Neutrophil (primary cell): ENCODE measurements around the gene TRMT1.

Source experiments
- H3K27ac ChIP-seq: fragments of 200-600 bp; sonication (generic); 2 replicates; pipeline ENCODE4 v1.5.1; 2016; ENCODE audit warnings: mild to moderate bottlenecking, moderate library complexity
- H3K27me3 ChIP-seq: fragments of 200-600 bp; sonication (generic); 2 replicates; pipeline ENCODE4 v1.6.0; 2016; ENCODE audit warnings: mild to moderate bottlenecking
- H3K36me3 ChIP-seq: fragments of 200-600 bp; sonication (generic); 2 replicates; pipeline ENCODE4 v1.5.1; 2017
- H3K4me1 ChIP-seq, 2 experiments: fragments of 200-600 bp in 1 of 2; sonication (generic) in 1 of 2; 1 replicate in 1 of 2; 2 replicates in 1 of 2; pipeline versions ENCODE4 v1.5.1 to v1.6.1; 2013 to 2016; ENCODE audit warnings: low read depth in 1 of 2, low read length in 1 of 2, mild to moderate bottlenecking in 1 of 2, moderate library complexity in 1 of 2; ENCODE audit not compliant: control insufficient read depth in 1 of 2, insufficient read depth in 1 of 2
- H3K4me3 ChIP-seq, 2 experiments: fragments of 200-600 bp in 1 of 2; sonication (generic) in 1 of 2; 1 replicate in 1 of 2; 2 replicates in 1 of 2; pipeline ENCODE4 v1.5.1; 2013 to 2016; ENCODE audit warnings: low read depth in 1 of 2, low read length in 1 of 2, mild to moderate bottlenecking in 1 of 2, moderate library complexity in 1 of 2
- H3K9me3 ChIP-seq: fragments of 200-600 bp; sonication (generic); 2 replicates; pipeline ENCODE4 v1.5.1; 2016
- TF ChIP-seq, protein P1 (sequence below): fragments of 200-600 bp; sonication (generic); IDR thresholded peaks from 2 replicates; pipeline ENCODE4 v1.5.1; 2016; ENCODE audit warnings: antibody characterized with exemption

Gene TRMT1

DNA sequence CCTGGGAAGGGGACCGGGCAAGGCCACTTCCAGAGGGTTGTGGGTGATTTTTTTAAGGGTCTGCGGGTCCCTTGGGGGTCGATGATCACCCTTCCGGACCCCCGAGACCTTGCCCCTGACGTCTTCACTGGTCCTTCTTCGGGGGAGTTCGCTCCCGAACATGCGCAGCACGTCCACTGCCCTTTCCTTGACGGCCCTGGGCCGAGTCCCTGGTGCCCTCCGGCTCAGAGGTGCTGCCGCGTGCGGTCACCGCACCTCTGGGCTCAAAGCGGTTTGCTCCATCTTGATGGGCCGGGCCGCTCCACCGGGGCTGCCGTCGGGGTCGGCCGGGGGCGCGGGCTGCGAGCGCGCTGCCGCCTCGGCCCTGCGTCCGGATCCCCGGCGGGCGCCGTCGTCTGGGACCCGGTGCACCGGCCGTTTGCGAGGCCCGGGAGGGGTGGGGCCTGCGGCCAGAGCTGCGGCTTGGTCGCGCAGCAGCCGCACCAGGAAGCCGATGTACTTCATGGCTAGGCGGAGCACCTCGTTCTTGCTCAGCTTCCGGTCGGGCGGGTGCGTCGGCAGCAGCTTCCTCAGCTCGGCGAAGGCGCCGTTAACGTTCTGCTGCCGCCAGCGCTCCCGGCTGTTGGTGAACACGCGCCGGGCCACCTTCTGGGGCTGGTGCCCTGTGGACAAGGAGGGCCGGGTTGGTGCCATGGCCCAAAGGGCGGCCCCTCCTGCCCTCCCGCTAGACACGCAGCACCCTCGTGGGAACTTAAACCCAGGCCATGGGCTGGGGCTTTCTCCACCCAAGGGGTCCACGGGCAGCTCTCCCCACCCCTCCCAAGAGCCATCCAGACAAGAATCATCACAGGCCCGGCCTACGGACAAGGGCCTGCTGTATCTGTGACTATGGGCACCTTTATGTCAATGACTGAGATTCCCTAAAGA lies 17.2 kb downstream of the TRMT1 start:
- H3K9me3 ChIP-seq: no peaks in the 10 kb centered on the region
- peak overlapping the region; percentile 93 to 95 for H3K4me3 ChIP-seq
- peaks cover 77 to 86% of the 10 kb centered on the region in 2 experiments for H3K4me1 ChIP-seq
- H3K36me3 ChIP-seq: peaks cover 14% of the 10 kb centered on the region
- H3K27me3 ChIP-seq: no peaks in the 10 kb centered on the region
- TF ChIP-seq, protein P1, sequence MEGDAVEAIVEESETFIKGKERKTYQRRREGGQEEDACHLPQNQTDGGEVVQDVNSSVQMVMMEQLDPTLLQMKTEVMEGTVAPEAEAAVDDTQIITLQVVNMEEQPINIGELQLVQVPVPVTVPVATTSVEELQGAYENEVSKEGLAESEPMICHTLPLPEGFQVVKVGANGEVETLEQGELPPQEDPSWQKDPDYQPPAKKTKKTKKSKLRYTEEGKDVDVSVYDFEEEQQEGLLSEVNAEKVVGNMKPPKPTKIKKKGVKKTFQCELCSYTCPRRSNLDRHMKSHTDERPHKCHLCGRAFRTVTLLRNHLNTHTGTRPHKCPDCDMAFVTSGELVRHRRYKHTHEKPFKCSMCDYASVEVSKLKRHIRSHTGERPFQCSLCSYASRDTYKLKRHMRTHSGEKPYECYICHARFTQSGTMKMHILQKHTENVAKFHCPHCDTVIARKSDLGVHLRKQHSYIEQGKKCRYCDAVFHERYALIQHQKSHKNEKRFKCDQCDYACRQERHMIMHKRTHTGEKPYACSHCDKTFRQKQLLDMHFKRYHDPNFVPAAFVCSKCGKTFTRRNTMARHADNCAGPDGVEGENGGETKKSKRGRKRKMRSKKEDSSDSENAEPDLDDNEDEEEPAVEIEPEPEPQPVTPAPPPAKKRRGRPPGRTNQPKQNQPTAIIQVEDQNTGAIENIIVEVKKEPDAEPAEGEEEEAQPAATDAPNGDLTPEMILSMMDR: peak; percentile 11
- peak overlapping the region; percentile 99 for H3K27ac ChIP-seq

DNA sequence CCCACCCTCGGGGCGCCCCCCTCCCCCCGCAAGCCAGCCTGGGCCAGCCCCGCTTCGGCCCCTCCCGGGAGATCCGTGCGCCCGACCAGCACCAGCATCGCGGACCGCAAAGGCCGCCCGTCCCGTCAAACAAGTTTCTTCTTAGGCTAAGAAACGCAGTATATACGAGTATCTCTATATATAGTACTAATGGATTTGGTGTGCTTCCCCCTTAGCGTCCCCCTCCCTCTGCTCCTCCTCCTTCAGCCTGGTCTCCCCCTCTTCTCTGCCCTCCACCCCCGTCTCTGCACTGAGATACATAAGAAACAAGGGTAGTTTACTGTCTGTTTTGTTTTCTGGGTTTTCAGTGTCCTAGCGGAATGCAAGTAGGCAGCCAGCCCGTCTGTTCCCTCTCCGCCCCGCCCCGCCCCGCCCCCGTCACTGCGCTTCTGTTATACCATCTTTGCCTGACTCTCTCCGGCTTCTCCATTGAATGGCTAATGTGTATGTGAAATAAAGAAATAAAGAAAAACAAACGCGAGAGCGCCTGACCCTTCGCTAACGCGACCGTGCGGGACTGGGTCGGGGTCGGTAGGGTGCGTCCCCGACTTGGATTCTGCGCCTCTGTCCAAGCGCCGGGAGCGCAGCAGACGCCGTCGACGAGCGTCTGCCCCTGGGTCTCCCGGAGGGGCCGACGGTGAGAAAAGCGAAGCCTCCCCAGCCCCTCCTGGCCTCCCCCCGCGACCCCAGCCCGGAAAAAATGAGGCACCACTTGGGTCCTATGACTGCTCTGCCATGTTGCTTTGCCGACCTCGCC lies 18.1 kb downstream of the TRMT1 start:
- Histone ChIP-seq H3K36me3 (peaks cover 14% of the 10 kb centered on the region), H3K4me3 (peak overlapping the region; percentile 93 to 95), H3K4me1 (peaks cover 75 to 85% of the 10 kb centered on the region in 2 experiments), H3K27me3 (no peaks in the 10 kb centered on the region), H3K9me3 (no peaks in the 10 kb centered on the region), H3K27ac (peak overlapping the region; percentile 99)
- TF ChIP-seq, protein P1: peak; percentile 41

DNA sequence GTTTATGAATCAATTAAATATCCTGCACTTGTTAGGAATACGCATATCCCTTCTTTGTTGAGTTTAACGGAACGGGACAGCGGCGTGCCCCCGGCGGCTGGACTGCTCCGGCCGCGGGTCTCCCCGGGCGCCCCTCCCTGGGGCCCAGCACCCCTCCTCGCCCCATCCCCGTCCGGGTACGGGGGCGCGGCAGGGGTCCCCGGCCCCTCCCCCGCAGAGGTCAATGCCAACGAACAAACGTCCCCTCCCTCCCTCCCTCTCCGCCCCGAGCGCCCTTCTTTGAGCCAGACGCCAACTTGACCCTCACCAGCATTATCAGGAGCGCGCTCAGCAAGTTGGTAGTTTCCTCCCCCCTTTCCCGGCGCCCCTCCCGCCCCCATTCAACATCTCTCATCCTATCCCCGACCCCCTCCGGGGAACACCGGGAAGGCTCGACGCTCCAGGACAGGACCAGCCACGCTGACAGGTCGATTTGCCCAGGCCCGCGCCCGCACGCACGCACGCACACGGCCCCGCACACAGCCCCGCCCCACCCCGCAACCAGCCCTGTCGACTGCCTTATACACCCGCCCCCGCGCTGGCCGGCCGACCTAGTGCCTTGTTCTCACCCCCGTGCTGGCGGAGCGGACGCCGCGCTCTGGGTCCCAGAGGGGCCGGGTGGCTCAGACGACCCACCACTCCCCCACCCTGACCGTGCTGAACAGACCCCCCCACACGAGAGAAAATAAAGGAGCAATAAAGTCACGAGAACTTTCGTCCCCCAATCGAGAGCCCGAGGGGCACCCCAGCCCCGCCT lies 18.9 kb downstream of the TRMT1 start:
- TF ChIP-seq, protein P1: no peak
- peak overlapping the region; percentile 99 for H3K27ac ChIP-seq
- no peaks in the 10 kb centered on the region for H3K9me3 ChIP-seq
- peak overlapping the region; percentile 93 to 95 for H3K4me3 ChIP-seq
- H3K4me1 ChIP-seq: peaks cover 67 to 77% of the 10 kb centered on the region in 2 experiments
- peaks cover 14% of the 10 kb centered on the region for H3K36me3 ChIP-seq
- no peaks in the 10 kb centered on the region for H3K27me3 ChIP-seq

DNA sequence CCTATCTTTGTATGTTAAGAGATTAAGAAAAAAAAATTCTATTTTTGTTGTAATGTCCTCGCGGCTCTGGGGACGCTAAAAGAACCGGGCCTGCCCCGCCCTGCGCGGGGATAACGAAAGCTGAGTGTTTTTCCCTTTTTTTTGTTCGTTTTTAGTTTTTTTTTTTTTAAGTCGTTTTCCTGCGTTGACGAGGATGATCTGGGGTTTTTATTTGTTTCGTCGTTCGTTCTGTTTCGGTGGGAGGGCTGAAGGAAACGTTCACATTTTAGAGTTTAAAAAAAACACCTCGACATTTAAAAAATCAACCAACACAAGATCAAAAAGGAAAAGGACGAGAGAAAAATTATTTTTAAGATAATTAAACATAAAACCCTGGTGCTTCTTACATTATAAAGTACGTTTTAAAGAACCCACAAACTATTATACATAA lies 19.5 kb downstream of the TRMT1 start:
- Histone ChIP-seq H3K4me3 (peak overlapping the region; percentile 93 to 95), H3K27ac (peak overlapping the region; percentile 99), H3K36me3 (peaks cover 14% of the 10 kb centered on the region), H3K4me1 (peaks cover 61 to 72% of the 10 kb centered on the region in 2 experiments), H3K27me3 (no peaks in the 10 kb centered on the region), H3K9me3 (no peaks in the 10 kb centered on the region)
- TF ChIP-seq, protein P1: no peak
